Measurements from ENCODE around the gene RHOT2.
A peak's percentile ranks its signal among the peaks of the same experiment; 100 is the strongest.

RHOT2 gene

GRCh38 chr16:676913-677312 is 9.0 kb downstream of the RHOT2 start:
- 0 out of 2 replicates have a peak, but pooled peaks cover 8% of the 10 kb centered on the region for H3K79me2 ChIP-seq (ENCODE audit: insufficient read depth, low read length)
- no peak overlapping the region for H3K9ac ChIP-seq (ENCODE audit: low read length)
- H3K4me3 ChIP-seq (ENCODE audit: low read depth, low read length, poor library complexity, severe bottlenecking), result no peak overlapping the region
- H4K20me1 ChIP-seq (ENCODE audit: insufficient read depth, low read length), result no peaks in the 10 kb centered on the region
- H3K36me3 ChIP-seq (ENCODE audit: insufficient read depth, low read length), result peaks cover 37% of the 10 kb centered on the region
- H3K4me2 ChIP-seq (ENCODE audit: low read length), result peak overlapping the region; percentile 18; the same call in 1 of the 2 replicates
- no peaks in the 10 kb centered on the region for H3K9me3 ChIP-seq (ENCODE audit: low read length)
- TF ChIP-seq, protein P1, sequence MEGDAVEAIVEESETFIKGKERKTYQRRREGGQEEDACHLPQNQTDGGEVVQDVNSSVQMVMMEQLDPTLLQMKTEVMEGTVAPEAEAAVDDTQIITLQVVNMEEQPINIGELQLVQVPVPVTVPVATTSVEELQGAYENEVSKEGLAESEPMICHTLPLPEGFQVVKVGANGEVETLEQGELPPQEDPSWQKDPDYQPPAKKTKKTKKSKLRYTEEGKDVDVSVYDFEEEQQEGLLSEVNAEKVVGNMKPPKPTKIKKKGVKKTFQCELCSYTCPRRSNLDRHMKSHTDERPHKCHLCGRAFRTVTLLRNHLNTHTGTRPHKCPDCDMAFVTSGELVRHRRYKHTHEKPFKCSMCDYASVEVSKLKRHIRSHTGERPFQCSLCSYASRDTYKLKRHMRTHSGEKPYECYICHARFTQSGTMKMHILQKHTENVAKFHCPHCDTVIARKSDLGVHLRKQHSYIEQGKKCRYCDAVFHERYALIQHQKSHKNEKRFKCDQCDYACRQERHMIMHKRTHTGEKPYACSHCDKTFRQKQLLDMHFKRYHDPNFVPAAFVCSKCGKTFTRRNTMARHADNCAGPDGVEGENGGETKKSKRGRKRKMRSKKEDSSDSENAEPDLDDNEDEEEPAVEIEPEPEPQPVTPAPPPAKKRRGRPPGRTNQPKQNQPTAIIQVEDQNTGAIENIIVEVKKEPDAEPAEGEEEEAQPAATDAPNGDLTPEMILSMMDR (IDR thresholded peaks at IDR 0.05; ENCODE audit: low read length), result no peak
- no peak for TF ChIP-seq EZH2 (IDR thresholded peaks at IDR 0.05; ENCODE audit: borderline replicate concordance, low read length)
- peaks cover 27% of the 10 kb centered on the region for H3K4me1 ChIP-seq (ENCODE audit: insufficient read depth, low read length, severe bottlenecking)
- H2AFZ ChIP-seq (ENCODE audit: low read length), result no peak overlapping the region
- no peaks in the 10 kb centered on the region for H3K9me2 ChIP-seq (ENCODE audit: low read depth, low read length)
- H3K27ac ChIP-seq (ENCODE audit: low read depth, low read length, poor library complexity, severe bottlenecking), result no peak overlapping the region
- H3F3A ChIP-seq (ENCODE audit: insufficient read depth, low read length), result no peaks in the 10 kb centered on the region
- no peaks in the 10 kb centered on the region for H3K27me3 ChIP-seq (ENCODE audit: insufficient read depth, low read length)

GRCh38 chr16:677316-678190 is 9.6 kb downstream of the RHOT2 start:
- H3K4me2 ChIP-seq (ENCODE audit: low read length), result peak overlapping the region; percentile 18; the same call in 1 of the 2 replicates

GRCh38 chr16:678209-678857 is 10.4 kb downstream of the RHOT2 start:
- Histone ChIP-seq H3K9me3 (ENCODE audit: low read length) (no peaks in the 10 kb centered on the region), H4K20me1 (ENCODE audit: insufficient read depth, low read length) (no peaks in the 10 kb centered on the region), H3K4me2 (ENCODE audit: low read length) (no peak overlapping the region), H3K4me1 (ENCODE audit: insufficient read depth, low read length, severe bottlenecking) (peaks cover 41% of the 10 kb centered on the region), H3F3A (ENCODE audit: insufficient read depth, low read length) (no peaks in the 10 kb centered on the region), H3K9ac (ENCODE audit: low read length) (no peak overlapping the region), H3K27me3 (ENCODE audit: insufficient read depth, low read length) (no peaks in the 10 kb centered on the region), H3K4me3 (ENCODE audit: low read depth, low read length, poor library complexity, severe bottlenecking) (no peak overlapping the region), H3K36me3 (ENCODE audit: insufficient read depth, low read length) (peaks cover 37% of the 10 kb centered on the region), H3K9me2 (ENCODE audit: low read depth, low read length) (no peaks in the 10 kb centered on the region), H3K79me2 (ENCODE audit: insufficient read depth, low read length) (0 out of 2 replicates have a peak, but pooled peaks cover 8% of the 10 kb centered on the region), H3K27ac (ENCODE audit: low read depth, low read length, poor library complexity, severe bottlenecking) (peak overlapping the region; percentile 27), H2AFZ (ENCODE audit: low read length) (no peak overlapping the region)
- TF ChIP-seq EZH2 (IDR thresholded peaks at IDR 0.05; ENCODE audit: borderline replicate concordance, low read length), result no peak
- TF ChIP-seq, protein P1 (IDR thresholded peaks at IDR 0.05; ENCODE audit: low read length), result no peak

More at GRCh38 chr16:677316-678190, 9.6 kb downstream of the RHOT2 start:
- peaks cover 33% of the 10 kb centered on the region for H3K4me1 ChIP-seq (ENCODE audit: insufficient read depth, low read length, severe bottlenecking)
- no peaks in the 10 kb centered on the region for H3K9me3 ChIP-seq (ENCODE audit: low read length)
- H3K9me2 ChIP-seq (ENCODE audit: low read depth, low read length), result no peaks in the 10 kb centered on the region
- H3F3A ChIP-seq (ENCODE audit: insufficient read depth, low read length), result no peaks in the 10 kb centered on the region
- H3K79me2 ChIP-seq (ENCODE audit: insufficient read depth, low read length), result 0 out of 2 replicates have a peak, but pooled peaks cover 8% of the 10 kb centered on the region
- TF ChIP-seq, protein P1 (IDR thresholded peaks at IDR 0.05; ENCODE audit: low read length), result no peak
- no peak for TF ChIP-seq EZH2 (IDR thresholded peaks at IDR 0.05; ENCODE audit: borderline replicate concordance, low read length)
- H3K4me3 ChIP-seq (ENCODE audit: low read depth, low read length, poor library complexity, severe bottlenecking), result no peak overlapping the region
- no peaks in the 10 kb centered on the region for H4K20me1 ChIP-seq (ENCODE audit: insufficient read depth, low read length)
- no peaks in the 10 kb centered on the region for H3K27me3 ChIP-seq (ENCODE audit: insufficient read depth, low read length)
- no peak overlapping the region for H3K27ac ChIP-seq (ENCODE audit: low read depth, low read length, poor library complexity, severe bottlenecking)
- H2AFZ ChIP-seq (ENCODE audit: low read length), result no peak overlapping the region
- H3K9ac ChIP-seq (ENCODE audit: low read length), result no peak overlapping the region
- peaks cover 37% of the 10 kb centered on the region for H3K36me3 ChIP-seq (ENCODE audit: insufficient read depth, low read length)
